RPMI8226 (cell line): ENCODE measurements around the gene GPI.
"Not testable (repeated sequence)": the region's sequence is repeated elsewhere in the genome, so short reads cannot be mapped to it uniquely, and the experiment has no call there.

ENCODE experiments used
- DNase-seq: peaks from one replicate; pipeline ENCODE4 v3.0.0-alpha.2; 2015

Gene GPI

DNA sequence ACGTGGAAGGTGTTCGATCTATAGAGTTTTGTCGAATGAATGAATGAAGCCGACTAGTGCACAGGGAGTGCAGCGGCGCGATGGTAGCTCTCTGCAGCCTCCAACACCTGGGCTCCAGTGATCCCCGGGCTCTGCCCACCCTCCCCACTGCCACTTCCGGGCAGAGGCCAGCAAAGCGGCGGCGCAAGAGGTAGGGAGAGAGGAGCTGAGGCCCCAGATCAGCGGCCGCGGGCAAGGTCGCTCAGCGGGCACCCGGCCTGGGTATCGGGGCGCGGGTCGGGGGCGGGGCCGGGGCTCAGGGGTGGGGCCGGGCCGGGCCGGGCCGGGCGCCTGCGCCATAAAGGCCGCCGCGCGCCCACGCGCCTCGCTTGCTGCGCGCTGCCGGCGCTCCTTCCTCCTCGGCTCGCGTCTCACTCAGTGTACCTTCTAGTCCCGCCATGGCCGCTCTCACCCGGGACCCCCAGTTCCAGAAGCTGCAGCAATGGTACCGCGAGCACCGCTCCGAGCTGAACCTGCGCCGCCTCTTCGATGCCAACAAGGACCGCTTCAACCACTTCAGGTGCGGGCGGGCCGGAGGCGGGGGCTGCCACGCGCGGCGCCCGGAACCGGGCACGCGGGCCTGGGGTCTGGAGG, at the start of gene GPI:
Gene GPI (plus strand): TSS at position 367 of the 633 bp plus-strand sequence. CDS start 71 bp downstream, at position 438.
- peak; percentile 88 for DNase-seq

DNA sequence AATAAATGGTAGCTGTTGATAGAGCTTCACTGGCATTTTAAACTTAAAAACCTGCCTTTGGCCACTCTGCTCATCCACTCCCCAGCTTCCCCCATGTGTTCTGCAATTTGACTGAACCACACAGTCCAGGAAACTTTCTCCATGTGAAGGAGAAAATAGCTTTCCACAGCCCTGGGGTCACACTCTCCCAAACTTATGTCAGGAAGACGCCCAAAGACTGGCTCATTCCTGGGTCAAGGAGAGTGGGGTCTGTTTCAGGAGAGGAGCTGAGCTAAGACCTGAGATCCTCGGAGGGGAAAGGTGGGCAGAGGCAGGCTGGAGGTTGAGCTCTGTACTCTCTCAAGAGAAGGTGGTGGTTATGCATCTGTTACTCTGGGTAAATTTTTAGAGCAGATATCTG, 48.7 kb upstream of the GPI start:
- no peak for DNase-seq

DNA sequence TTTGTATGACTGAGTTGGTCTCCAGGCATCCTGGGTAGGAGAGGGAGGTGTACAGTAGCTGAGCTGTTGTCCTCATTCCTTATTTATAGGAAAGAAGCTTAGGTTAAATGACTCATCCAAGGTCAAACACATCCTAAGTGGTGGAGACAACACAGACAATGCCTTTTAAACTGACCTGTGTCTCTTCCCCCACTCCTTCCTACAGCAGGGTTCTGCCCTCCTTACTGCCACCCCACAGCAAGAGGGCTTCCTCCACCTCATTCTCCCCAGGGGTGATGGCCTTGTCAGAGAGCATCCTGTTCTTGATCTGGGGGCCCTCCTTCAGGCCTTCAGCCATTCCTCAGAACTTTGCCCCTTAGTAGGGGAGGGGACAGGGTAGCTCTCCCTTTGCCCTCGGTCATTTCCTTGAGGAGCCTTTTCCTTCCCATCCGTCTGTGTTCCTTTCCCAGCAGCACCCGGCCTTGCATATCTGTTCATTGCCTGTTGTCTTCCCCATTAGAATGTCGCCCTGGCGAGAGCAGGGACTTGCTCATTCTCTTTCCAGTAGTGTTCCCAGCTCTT, 48.2 kb upstream of the GPI start:
- DNase-seq, result no peak

DNA sequence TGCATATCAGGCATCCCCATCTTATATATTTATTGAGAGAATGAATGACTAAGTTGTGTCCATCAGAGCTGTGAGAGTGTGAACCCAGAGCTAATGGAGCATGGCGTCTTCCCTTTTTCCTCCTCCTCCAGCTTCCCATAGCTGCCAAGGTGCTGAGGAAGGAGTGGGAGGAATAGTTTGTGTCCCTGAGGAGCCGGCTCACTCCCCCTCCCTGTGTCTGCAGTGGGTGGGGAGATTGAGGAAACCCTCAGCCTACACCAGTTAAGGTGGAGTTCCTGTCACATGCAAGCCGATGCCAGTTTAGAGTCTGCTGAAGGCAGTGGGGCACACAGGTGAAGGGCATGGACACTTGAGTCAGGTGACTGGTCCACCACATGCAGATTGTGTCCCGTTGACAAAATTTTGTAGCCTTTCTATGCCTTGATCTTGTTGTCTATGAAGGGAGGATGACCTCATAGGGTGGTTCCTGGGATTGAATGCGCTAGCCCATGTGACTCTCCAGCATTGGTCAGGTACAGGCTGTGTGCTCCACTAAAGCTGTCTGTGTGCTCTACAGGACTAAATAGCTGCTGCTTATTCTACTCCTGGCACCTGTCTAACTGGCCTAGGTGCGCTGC, 47.6 kb upstream of the GPI start:
- DNase-seq, result no peak

DNA sequence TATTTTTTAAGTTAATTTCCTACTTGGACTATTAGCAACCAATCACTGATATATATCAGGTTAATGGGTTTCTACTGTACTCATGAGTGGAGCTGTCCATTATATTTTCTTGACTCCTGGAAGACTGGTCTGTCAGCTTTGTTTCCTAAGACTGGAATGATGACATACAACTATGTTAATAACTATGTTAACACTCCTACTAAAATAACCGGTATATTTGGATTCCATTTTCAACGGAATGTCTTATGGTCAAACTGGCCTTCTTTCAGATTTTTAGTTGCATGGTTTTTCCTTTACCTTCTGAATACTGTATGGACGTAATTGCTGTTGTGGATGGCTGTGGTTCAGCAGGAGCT, 45.8 kb upstream of the GPI start:
- no peak for DNase-seq

DNA sequence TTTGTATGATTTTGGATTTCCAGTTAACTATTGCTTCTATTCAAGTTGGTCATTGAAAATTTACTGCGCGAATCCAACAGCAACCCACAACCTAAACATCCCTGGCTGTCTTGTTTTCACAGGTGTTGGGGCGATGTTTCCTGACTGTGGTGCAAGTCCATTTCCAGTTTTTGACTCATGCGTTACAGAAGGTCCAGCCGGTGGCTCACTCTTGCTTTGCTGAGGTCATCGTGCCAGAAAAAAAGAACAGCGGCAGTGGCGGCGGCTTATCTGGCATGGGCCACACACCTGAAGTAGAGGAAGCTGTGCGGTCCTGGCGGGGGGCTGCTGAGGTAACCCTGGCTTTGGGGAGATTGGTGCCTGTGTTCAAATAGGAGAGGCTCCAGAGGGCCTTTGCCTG, 45.2 kb upstream of the GPI start:
- no peak for DNase-seq

DNA sequence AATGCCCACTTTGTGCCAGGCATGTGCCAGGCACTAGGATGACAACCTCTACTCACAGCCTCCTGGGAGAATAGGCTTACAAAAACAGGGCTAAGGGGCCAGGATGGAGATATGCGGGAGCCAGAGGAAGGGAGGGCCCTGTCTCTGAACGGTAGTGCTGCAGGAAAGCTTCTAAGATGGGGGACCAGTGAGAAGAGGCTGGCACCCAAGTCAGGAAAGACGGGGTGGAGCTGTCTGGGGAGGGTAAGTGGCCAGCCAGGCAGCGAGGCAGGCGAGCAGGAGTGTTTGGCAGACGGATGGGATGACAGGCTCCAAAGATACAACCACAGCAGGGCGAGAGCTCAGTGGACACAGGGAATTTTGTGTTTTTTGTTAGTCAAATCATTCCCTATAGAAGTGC, 44.7 kb upstream of the GPI start:
- DNase-seq, result no peak

DNA sequence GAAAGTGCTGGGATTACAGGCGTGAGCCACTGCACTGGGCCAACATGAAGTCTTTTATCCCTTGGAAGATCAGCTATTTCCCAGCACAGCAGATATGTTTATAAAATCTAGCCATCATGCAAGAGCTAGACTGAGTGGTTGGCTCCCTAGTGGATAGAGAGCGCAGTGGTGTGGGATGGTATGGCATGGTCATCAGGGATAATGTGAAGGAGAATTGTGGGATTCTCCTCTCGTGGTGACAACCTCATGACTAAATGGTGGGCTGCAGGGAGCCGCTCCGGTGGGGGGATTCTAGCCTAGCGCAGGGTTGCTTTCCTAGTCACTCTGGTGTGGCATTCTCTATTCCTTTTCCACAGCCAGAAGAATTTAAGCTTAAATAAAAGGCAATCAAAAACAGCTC, 43.3 kb upstream of the GPI start:
- DNase-seq, result no peak

DNA sequence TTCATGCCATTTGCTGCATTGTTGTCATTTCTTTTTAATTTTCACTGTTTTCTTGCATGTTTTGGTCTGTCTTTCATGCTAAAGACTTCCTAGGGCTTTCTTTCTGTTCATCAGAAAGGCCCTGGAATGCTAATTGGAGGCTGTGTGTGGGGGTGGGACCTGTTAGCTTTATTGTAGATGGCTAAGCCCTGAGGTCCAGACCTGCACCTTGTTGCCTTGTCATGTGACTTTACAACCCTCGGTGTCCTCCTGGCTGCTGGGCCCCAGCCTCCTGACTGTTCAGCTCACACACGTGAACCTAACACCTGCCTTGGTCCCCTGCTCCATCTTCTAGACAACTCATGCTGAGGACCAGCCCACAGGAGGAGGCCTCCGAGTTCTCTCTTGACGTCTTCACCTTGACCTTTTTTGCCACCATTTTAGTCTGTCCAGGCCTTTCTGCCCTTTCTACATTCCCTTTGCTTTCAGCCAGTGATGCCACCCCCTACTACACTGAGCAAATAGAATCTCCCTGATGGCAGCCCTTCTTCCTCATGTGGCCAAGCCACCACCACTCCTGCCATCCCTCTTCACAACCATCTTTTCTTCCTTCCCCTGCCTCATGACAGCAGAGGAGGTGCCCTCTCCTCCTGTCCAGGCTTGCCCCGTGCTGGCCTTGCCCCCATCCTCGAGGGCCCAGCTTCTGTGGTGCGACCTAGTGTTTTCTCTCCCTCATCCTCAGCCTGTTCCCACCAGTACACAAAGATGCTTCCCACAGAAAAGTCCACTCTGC, 41.4 kb upstream of the GPI start:
- no peak for DNase-seq

DNA sequence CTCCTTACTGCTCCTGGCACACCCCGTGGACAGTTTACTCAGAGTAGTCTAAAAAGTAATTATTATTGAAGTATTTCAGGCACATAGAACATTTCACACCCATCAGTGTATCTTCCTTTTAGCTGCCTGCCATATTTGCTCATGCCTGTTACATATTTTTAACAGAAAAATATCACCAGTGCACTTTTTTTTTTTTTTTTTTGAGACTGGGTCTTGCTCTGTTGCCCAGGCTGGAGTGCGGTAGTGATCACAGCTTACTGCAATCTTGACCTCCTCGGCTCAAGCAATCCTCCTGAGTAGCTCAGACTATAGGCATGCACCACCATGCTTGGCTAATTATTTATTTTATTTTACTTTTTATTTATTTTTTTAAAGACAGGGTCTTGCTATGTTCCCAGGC, 40.7 kb upstream of the GPI start:
- DNase-seq, result no peak

DNA sequence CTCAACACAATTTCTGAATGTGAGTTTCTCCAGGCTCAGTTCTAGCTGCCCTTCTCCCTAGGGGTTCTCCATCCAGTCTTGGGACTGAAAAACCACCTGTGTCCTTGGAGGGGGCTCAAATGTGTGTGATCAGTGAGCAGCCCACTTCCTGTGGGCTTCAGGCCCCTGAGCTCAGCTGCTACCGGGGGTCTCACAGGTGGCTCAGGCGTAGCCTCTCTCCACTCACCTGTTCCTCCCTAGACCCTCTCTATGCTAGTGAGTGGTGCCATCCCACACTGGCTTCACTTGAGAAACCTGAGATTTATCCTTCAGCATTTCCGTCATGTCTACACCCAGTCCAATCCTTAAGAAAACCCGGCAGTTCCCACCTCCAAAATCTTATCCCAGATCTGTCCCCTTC, 39.8 kb upstream of the GPI start:
- no peak for DNase-seq

DNA sequence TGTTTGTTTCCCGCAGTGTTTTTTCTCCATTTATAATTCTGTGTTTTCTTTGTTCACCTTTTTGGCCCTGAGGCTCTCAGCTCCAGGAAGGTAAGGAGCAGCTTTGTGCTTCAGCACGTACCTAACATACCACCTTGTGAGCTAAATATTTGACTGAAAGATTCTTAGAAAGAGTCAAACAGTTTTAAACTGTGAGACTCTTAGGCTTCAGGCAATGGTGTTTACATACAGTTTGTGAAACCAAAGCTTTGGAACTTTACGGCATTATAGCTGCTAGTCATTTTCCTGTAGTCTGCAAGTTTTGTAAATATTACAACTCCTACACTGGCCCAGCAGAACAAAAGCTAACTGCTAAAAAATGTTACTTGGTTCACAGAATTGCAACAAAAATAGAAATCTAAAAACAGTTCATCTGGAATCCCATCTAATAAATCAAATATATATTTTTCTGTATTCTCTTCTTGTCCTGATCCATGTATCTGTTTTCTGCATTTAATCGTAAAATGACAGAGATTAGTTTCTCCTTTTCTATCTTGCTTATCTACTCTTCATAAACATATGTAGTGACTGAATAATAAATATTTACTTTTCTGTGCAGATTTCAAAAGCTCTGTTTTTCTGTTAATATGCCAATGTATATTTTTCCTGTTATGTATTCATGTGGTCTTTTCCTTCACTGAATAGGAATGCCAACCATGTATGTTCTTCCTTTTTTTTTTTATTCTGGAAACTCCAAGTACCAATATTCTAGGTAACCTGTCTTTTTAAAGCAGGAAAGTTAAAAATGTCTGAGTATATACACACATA, 38.8 kb upstream of the GPI start:
- no peak for DNase-seq

DNA sequence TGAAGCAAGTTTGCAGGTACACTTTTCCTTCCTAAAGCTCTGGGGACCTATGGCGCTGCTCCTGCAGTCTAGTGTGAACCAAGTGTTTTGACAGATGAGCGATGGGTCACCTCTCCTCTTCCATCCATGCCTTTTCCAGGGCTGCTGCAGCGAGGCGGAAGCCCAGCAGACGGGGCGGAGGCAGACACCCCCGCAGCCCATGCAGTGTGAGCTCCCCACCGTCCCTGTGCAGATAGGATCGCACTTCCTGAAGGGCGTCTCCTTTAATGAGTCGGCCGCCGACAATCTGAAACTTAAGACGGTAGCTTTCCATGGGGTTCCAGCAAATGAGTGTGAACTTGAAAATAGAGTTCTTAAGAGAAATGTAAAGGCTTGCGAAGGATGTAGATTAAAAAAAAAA, 37.1 kb upstream of the GPI start:
- no peak for DNase-seq

DNA sequence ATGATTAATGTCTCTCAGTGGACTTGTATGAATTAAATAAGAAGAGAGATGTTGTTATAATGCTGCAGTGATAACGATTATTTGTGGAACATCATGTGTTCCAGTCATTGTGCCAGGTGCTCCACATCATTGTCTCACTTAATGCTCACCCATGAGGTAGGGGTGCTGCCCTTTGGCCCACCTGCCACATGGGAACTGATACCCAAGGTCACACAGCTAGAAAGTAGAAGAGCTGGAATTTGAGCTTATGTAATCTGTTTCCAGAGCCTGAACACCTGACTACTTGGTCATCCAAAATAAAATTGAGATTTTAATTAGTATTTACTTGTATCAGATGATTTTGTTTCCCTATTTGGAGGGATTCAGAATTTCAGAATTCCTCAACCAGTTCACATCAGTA, 36.0 kb upstream of the GPI start:
- DNase-seq, result no peak

DNA sequence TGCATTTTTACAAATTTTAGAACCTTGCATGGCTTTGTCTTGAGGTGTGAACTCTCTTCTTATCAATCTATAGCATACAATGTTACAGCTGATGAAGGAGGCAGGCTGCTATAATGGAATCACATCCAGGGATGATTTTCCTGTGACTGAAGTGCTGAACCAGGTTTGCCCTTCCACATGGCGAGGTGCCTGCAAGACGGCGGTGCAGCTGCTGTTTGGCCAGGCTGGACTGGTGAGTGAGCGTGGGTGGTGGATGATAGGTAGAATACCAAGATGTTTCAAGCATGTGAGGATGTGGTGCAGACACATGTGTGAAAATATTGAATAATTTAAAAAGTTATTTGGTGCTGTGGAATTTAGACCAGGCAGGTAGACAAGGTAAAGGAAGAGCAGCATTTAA, 34.9 kb upstream of the GPI start:
- DNase-seq, result no peak

DNA sequence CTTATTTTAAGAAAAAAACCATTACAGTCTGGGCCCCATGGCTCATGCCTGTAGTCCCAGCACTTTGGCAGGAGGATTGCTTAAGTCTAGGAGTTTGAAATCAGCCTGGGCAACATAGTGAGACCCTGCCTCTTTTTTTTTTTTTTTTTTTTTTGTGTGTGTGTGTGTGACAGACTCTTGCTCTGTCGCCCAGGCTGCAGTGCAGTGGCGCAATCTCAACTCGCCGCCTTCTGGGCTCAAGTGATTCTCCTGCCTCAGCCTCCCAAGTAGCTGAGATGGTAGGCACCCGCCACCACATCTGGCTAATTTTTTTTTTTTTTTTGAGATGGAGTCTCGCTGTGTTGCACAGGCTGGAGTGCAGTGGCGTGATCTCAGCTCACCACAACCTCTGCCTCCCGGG, 34.4 kb upstream of the GPI start:
- not testable (repeated sequence) for DNase-seq

DNA sequence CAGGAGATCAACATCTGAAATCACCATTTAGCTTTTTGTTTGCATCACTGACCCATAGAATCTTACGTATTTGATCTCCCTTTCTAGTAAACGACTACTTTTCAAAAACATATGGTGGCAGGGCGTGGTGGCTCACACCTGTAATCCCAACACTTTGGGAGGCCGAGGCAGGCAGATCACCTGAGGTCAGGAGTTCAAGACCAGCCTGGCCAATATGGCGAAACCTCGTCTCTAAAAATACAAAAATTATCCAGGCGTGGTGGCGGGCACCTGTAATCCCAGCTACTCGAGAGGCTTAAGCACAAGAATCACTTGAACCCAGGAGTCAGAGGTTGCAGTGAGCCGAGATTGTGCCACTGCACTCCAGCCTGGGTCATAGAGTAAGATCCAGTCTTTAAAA, 33.4 kb upstream of the GPI start:
- not testable (repeated sequence) for DNase-seq

DNA sequence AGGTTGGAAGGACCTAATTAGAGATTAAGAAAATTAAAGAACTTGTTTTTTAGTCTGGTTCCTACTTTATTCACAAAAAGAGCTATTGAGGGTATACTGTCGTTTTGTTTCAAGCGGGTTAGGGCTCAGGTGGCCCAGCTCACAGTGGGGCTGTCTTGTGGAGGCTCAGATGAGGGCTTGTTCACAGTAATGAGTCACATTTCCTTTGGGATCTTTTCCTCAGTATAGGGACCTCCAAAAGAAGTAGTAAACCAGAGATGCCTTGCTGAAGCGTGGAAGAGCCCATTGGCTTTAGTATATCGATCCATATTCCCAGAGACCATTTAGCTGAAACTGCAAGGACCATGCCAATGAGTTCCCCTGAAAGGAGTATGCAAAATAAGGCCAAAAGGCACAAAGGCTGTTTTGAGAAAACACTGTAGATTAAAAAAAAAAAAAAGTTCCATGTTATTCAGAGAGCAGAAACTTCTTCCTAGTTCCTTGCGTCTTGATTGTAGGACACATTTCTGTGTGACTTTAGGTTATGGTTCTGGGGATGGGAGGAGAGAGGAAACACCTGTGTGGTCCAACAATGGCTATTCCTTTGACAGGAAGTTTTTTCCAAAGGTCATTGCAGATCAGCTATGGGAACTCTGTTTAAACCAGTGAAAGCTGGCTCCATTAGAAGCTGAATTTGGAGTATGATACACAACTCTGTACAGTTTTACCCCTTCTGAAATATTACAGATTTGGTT, 32.8 kb upstream of the GPI start:
- DNase-seq, result no peak

DNA sequence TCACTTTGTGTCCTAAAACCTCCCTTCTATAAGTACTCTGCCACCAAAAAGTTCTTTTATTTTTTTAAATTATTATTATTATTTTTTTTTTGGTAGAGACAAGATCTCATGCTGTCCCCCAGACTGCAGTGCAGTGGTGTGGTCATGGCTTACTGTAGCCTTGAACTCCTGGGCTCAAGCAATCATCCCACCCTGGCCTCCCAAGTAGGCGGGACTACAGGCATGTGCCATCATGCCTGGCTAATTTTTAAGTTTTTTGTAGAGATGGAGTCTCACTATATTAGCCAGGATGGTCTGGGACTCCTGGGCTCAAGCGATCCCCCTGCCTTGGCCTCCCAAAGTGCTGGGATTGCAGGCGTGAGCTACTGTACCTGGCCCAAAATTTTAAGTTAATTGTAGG, 29.1 kb upstream of the GPI start:
- no peak for DNase-seq

DNA sequence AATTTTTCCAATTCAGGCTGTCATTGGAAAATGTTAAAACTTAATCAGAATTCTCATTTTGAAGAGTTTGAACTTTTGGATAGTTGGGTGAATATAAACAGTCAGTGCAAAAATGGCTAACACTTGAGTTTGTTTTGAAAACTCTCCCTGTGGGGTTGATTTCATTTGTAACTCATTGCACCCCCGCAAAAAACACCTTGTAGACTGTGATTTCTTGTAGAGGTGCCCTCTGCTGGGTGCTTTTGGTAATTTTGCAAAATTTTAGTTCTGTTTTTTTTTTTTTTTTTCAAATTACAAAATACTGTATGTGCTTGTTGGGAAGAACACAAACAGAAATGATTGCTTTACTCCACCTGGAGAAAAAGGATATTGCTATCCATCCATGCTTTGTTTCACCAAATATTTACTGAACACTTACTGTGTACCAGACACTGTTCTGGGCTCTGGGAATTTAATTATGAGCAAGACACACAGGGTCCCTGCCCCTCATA, 28.2 kb upstream of the GPI start:
- DNase-seq, result peak; percentile 36

DNA sequence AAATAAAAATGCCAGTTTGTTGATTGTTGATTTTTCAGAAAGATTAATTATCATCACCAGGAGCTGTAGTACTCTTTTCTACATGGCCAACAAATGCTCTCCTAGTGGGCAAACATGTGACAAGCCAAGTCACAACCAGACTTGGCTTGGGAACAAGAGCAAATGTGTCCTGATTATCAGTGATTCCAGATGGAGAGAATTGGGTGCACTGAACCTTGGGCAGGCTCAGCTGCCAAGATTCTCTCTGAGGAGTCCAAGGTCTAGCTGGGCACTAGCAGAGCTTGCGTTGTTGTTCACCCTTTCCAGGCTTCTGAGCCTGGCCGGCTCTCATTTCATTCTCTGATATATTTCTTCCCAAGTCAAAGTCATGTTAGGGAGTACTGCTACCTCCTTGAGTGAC, 27.3 kb upstream of the GPI start:
- no peak for DNase-seq

DNA sequence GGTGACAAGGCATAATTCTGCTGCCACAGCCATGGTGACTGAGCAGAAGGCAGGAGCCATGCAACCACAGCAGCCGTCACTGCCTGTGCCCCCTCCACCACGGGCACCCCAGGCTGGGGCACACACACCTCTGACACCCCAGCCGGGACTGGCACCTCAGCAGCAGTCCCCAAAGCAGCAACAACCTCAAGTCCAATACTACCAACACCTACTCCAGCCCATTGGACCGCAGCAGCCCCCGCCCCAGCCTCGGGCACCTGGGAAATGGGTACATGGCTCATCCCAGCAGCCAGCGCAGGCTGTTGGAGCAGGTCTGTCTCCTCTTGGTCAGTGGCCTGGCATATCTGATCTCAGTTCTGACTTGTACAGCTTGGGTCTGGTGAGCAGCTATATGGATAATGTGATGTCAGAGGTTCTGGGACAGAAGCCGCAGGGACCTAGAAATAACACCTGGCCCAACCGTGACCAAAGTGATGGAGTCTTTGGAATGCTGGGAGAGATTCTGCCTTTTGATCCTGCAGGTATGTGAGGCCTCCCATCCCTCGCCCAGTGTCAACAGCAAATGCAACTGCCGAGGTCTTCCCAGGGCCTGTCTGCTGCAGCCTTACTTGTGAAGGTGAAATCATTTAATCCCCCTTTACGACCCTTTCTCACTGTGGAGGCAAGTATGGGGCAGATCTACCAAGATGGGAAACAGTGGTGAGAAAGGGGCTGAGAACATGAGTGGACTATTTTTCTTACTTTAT, 22.9 kb upstream of the GPI start:
- DNase-seq, result no peak
